H1 (cell line): ENCODE data around the gene RPRD1A. TPM values are rescaled to one million over a fixed set of nuclear protein-coding genes. Genes with fewer than 3 reads are reported as not detected.

Source experiments
- CHD1 ChIP-seq: IDR thresholded peaks from 2 replicates; pipeline ENCODE4 v1.6.1; 2012; ENCODE audit warnings: low read depth, low read length, improper control_type of control experiment
- SP2 ChIP-seq: IDR thresholded peaks from 2 replicates; pipeline ENCODE4 v1.6.1; 2012; ENCODE audit warnings: mild to moderate bottlenecking, low read length, inconsistent platforms
- SP4 ChIP-seq: IDR thresholded peaks from 2 replicates; pipeline ENCODE4 v1.6.1; 2012; ENCODE audit warnings: low read length, inconsistent platforms
- polyA plus RNA-seq, 7 experiments: library from polyadenylated mRNA; depleted of rRNA in 3 of 7; stranded (reverse) in 5 of 7; unstranded in 2 of 7; fragments of >200 nt in 5 of 7; fragments of 200-250 nt in 2 of 7; gene quantifications; 1 replicate in 5 of 7; 2 replicates in 1 of 7; 4 replicates in 1 of 7; pipeline versions ENCODE4 v1.2.1 to v1.2.3, GENCODE V29; 2011 to 2013; ENCODE audit warnings: missing spikeins in 2 of 7, mixed read lengths in 2 of 7
- total RNA-seq: library from RNA; stranded (reverse); fragmentation: NEBNext Ultra II Directional; extraction: Animal tissue kit (Norgen Biotek cat#: 25700); gene quantifications from 2 replicates; pipeline ENCODE4 v1.2.1, GENCODE V29; 2021

The RPRD1A gene
- total and polyA plus RNA-seq, 2 of the 8 experiments (the other 6 are each of a cell fraction or from before 2014, with no cell fraction given): 40.5 to 106 TPM

DNA sequence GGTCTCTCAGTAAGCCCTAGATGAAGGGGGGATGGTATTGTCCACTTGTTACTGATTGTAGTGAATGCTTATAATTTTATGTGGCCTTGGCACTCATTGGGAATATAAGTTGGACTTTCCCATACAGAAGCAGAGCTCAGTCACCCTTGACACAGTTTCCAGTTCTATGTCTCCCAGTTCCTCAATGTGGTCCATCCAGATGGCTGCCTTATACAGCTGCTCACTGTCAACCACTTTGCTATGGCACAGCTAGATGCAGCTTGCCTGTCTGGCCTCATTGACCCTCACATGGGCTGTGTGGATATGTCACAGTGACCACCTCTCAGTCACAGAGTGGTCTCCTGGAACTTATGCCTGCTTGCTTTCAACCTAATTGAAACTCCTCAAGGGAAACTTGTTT, 40.1 kb upstream of the RPRD1A start (continued):
- TF ChIP-seq CHD1 (no peak), SP4 (no peak), SP2 (no peak)
- TF ChIP-seq, all 59 proteins: peak for 0
